ENCODE measurements around the gene HNRNPC. TPM values are rescaled to one million over a fixed set of nuclear protein-coding genes. Genes with fewer than 3 reads are reported as not detected.

The HNRNPC gene
- polyA plus RNA-seq, 1 donor (not counting 4 experiments of a cell fraction or from before 2014, with no cell fraction given) = 871 TPM

DNA sequence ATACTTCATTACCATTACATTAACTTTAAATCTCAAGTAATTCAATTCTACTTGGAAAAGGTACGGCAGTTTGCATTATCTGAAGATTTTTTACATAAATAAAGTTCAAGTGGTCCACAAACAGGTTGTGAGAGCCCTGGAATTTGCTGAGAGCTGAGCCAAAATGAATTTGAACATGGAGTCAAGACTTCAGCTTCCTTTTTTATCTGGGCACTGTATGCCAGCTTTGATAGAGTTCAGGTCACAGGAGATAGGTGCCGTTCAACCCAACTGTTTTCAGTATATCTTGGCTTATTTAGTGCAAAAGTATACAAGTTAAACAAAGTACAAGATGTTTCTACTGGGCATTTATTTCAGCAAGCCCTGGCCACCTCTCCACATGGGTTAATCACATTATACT is 28.8 kb downstream of the HNRNPC start:
- dilution Hi-C loops (cut with MboI; ENCODE audit: extremely low pct_ligation_motif_present, low sequenced_read_pairs) = no loop called here

GRCh38 chr14:21238823-21239518 is 30.3 kb downstream of the HNRNPC start:
- peaks cover 3% of the 10 kb centered on the region for H3K9me1 ChIP-seq (ENCODE audit: control insufficient read depth, extremely low read depth, insufficient read depth, low read length)
- dilution Hi-C loops (cut with MboI; ENCODE audit: extremely low pct_ligation_motif_present, low sequenced_read_pairs) = no loop called here
- H3K4me2 ChIP-seq (ENCODE audit: control insufficient read depth, extremely low read depth, insufficient read depth, low read depth, low read length) = no peak overlapping the region
- H3K4me1 ChIP-seq (ENCODE audit: control insufficient read depth, extremely low read depth, insufficient read depth, low read length) = no peaks in the 10 kb centered on the region
- peaks cover 16 to 34% of the 10 kb centered on the region in 2 experiments for H3K36me3 ChIP-seq (ENCODE audit: control insufficient read depth in 2 of 2, extremely low read depth in 1 of 2, insufficient read depth in 2 of 2, low read length in 2 of 2)
- no peak overlapping the region for H2AFZ ChIP-seq (ENCODE audit: control insufficient read depth, low read length)
- peaks cover 100% of the 10 kb centered on the region for H3K79me2 ChIP-seq (ENCODE audit: control insufficient read depth, insufficient read depth, low read length)
- no peak overlapping the region for H3K4me3 ChIP-seq (ENCODE audit: control insufficient read depth in 2 of 3, extremely low read depth in 1 of 3, insufficient read depth in 2 of 3, low read depth in 1 of 3, low read length in 3 of 3)
- no peak overlapping the region for H3K27ac ChIP-seq (ENCODE audit: control insufficient read depth, insufficient read depth, low read length)
- H4K20me1 ChIP-seq (ENCODE audit: control insufficient read depth, extremely low read depth, insufficient read depth, low read length) = peaks cover 67% of the 10 kb centered on the region
- FAIRE-seq (no peak), DNase-seq (ENCODE audit: low read depth, low spot score) (no peak)
- H3K27me3 ChIP-seq (ENCODE audit: control insufficient read depth, extremely low read depth, insufficient read depth, low read length) = no peaks in the 10 kb centered on the region
- TF ChIP-seq EZH2 (IDR thresholded peaks at IDR 0.05; ENCODE audit: low read length) = no peak
- TF ChIP-seq, protein P1, sequence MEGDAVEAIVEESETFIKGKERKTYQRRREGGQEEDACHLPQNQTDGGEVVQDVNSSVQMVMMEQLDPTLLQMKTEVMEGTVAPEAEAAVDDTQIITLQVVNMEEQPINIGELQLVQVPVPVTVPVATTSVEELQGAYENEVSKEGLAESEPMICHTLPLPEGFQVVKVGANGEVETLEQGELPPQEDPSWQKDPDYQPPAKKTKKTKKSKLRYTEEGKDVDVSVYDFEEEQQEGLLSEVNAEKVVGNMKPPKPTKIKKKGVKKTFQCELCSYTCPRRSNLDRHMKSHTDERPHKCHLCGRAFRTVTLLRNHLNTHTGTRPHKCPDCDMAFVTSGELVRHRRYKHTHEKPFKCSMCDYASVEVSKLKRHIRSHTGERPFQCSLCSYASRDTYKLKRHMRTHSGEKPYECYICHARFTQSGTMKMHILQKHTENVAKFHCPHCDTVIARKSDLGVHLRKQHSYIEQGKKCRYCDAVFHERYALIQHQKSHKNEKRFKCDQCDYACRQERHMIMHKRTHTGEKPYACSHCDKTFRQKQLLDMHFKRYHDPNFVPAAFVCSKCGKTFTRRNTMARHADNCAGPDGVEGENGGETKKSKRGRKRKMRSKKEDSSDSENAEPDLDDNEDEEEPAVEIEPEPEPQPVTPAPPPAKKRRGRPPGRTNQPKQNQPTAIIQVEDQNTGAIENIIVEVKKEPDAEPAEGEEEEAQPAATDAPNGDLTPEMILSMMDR (optimal IDR thresholded peaks at IDR 0.05 in 1 of 3, IDR thresholded peaks at IDR 0.05 in 1 of 3, conservative IDR thresholded peaks at IDR 0.05 in 1 of 3; ENCODE audit: extremely low read depth in 1 of 3, insufficient read depth in 2 of 3, low read length in 3 of 3) = no peak
- H3K9ac ChIP-seq (ENCODE audit: control insufficient read depth, extremely low read depth, insufficient read depth, low read length) = no peak overlapping the region
- no peaks in the 10 kb centered on the region for H3K9me3 ChIP-seq (ENCODE audit: control insufficient read depth, low read depth, low read length)

More for the DNA sequence above, 28.8 kb downstream of the HNRNPC start:
- DNase-seq (ENCODE audit: low read depth, low spot score) = no peak
- H4K20me1 ChIP-seq (ENCODE audit: control insufficient read depth, extremely low read depth, insufficient read depth, low read length) = peaks cover 68% of the 10 kb centered on the region
- H3K27me3 ChIP-seq (ENCODE audit: control insufficient read depth, extremely low read depth, insufficient read depth, low read length) = no peaks in the 10 kb centered on the region
- peaks cover 100% of the 10 kb centered on the region for H3K79me2 ChIP-seq (ENCODE audit: control insufficient read depth, insufficient read depth, low read length)
- FAIRE-seq = no peak
- peaks cover 3% of the 10 kb centered on the region for H3K9me1 ChIP-seq (ENCODE audit: control insufficient read depth, extremely low read depth, insufficient read depth, low read length)
- no peak for TF ChIP-seq EZH2 (IDR thresholded peaks at IDR 0.05; ENCODE audit: low read length)
- TF ChIP-seq, protein P1 (optimal IDR thresholded peaks at IDR 0.05 in 1 of 3, IDR thresholded peaks at IDR 0.05 in 1 of 3, conservative IDR thresholded peaks at IDR 0.05 in 1 of 3; ENCODE audit: extremely low read depth in 1 of 3, insufficient read depth in 2 of 3, low read length in 3 of 3) = no peak
- H3K9me3 ChIP-seq (ENCODE audit: control insufficient read depth, low read depth, low read length) = no peaks in the 10 kb centered on the region
- no peak overlapping the region for H2AFZ ChIP-seq (ENCODE audit: control insufficient read depth, low read length)
- no peaks in the 10 kb centered on the region for H3K4me1 ChIP-seq (ENCODE audit: control insufficient read depth, extremely low read depth, insufficient read depth, low read length)
- no peak overlapping the region for H3K4me3 ChIP-seq (ENCODE audit: control insufficient read depth in 2 of 3, extremely low read depth in 1 of 3, insufficient read depth in 2 of 3, low read depth in 1 of 3, low read length in 3 of 3)
- H3K27ac ChIP-seq (ENCODE audit: control insufficient read depth, insufficient read depth, low read length) = no peak overlapping the region
- H3K9ac ChIP-seq (ENCODE audit: control insufficient read depth, extremely low read depth, insufficient read depth, low read length) = no peak overlapping the region
- H3K36me3 ChIP-seq (ENCODE audit: control insufficient read depth in 2 of 2, extremely low read depth in 1 of 2, insufficient read depth in 2 of 2, low read length in 2 of 2) = peaks cover 15 to 29% of the 10 kb centered on the region in 2 experiments
- no peak overlapping the region for H3K4me2 ChIP-seq (ENCODE audit: control insufficient read depth, extremely low read depth, insufficient read depth, low read depth, low read length)
